PC-9 (cell line): ENCODE results near the gene NT5DC3. TPM values are rescaled to one million over a fixed set of nuclear protein-coding genes. Genes with fewer than 3 reads are reported as not detected.

ENCODE experiments used
- BruUV-seq: library from RNA; stranded (reverse); fragments of 400-500 nt; replicated peaks from 2 replicates; lab custom pipeline; 2021; lab: Mats Ljungman, UMichigan
- CTCF ChIA-PET: fragments of 300-600 bp; sonication (Branson Sonifier 250); formaldehyde crosslinking; loops from one replicate; lab custom pipeline; 2022; ENCODE audit warnings: antibody characterized with exemption; lab: Charles Lee
- POLR2A ChIA-PET: fragments of 300-600 bp; sonication (Branson Sonifier 250); formaldehyde crosslinking; loops from one replicate; lab custom pipeline; 2022; ENCODE audit warnings: antibody characterized with exemption; ENCODE audit not compliant: unreplicated experiment; lab: Charles Lee
- DNase-seq, 2 experiments: peaks; one replicate each; pipeline versions ENCODE4 v3.0.0 to v3.0.0-alpha.2; 2015 to 2022; ENCODE audit warnings: mixed read lengths in 1 of 2
- H2AFZ ChIP-seq: fragments of 200-600 bp; sonication (generic); 2 replicates; pipeline ENCODE4 v1.8.1; 2017; ENCODE audit warnings: antibody characterized with exemption
- H3F3A ChIP-seq: fragments of 200-600 bp; sonication (generic); 2 replicates; pipeline ENCODE4 v1.8.1; 2017; ENCODE audit warnings: antibody characterized with exemption, mild to moderate bottlenecking, low read depth; ENCODE audit not compliant: insufficient read depth
- H3K27ac ChIP-seq: fragments of 200-600 bp; sonication (generic); 2 replicates; pipeline ENCODE4 v1.6.1; 2016; ENCODE audit warnings: mixed run types
- H3K27me3 ChIP-seq: fragments of 200-600 bp; sonication (generic); 2 replicates; pipeline ENCODE4 v1.6.1; 2016; ENCODE audit warnings: low read depth, mixed run types; ENCODE audit not compliant: insufficient read depth
- H3K36me3 ChIP-seq: fragments of 200-600 bp; sonication (generic); 2 replicates; pipeline ENCODE4 v1.6.1; 2016; ENCODE audit warnings: low read depth, mixed run types
- H3K4me1 ChIP-seq: fragments of 200-600 bp; sonication (generic); replicated peaks from 2 replicates; pipeline ENCODE4 v1.6.1; 2016; ENCODE audit warnings: mixed run types; ENCODE audit not compliant: insufficient read depth
- H3K4me2 ChIP-seq: fragments of 200-600 bp; sonication (generic); 2 replicates; pipeline ENCODE4 v1.6.1; 2017; ENCODE audit warnings: mixed run types
- H3K4me3 ChIP-seq: fragments of 200-600 bp; sonication (generic); 2 replicates; pipeline ENCODE4 v1.6.1; 2016; ENCODE audit warnings: mixed run types
- H3K79me2 ChIP-seq: fragments of 200-600 bp; sonication (generic); 2 replicates; pipeline ENCODE4 v1.6.1; 2017; ENCODE audit warnings: low read depth, mixed run types
- H3K9me2 ChIP-seq: fragments of 200-600 bp; sonication (generic); 2 replicates; pipeline ENCODE4 v1.8.1; 2017; ENCODE audit warnings: mild to moderate bottlenecking; ENCODE audit not compliant: insufficient read depth
- H3K9me3 ChIP-seq: fragments of 200-600 bp; sonication (generic); 2 replicates; pipeline ENCODE4 v1.8.1; 2016; ENCODE audit warnings: low read depth; ENCODE audit not compliant: insufficient read depth
- H4K20me1 ChIP-seq: fragments of 200-600 bp; sonication (generic); 2 replicates; pipeline ENCODE4 v1.8.1; 2017; ENCODE audit not compliant: insufficient read depth
- EZH2 ChIP-seq: fragments of 200-600 bp; sonication (generic); IDR thresholded peaks from 2 replicates; pipeline ENCODE4 v1.8.0; 2017; ENCODE audit warnings: antibody characterized with exemption, low read depth
- intact Hi-C: fragments of 100-400 bp; cut with micrococcal nuclease; formaldehyde crosslinking; loops from one replicate; pipeline ENCODE4 v1.10.0; 2022; ENCODE audit not compliant: unreplicated experiment
- total RNA-seq: library from RNA; stranded (reverse); gene quantifications from 2 replicates; pipeline ENCODE4 v1.2.3, GENCODE V29; 2021
- TF ChIP-seq, protein P1 (sequence below): fragments of 200-600 bp; sonication (generic); conservative IDR thresholded peaks from 2 replicates; pipeline ENCODE4 v1.6.1; 2017; ENCODE audit warnings: mixed run types, antibody characterized with exemption, mild to moderate bottlenecking, moderate library complexity

Gene NT5DC3
- total RNA-seq, 1 experiment from 2014 or later = 13.2 TPM

DNA sequence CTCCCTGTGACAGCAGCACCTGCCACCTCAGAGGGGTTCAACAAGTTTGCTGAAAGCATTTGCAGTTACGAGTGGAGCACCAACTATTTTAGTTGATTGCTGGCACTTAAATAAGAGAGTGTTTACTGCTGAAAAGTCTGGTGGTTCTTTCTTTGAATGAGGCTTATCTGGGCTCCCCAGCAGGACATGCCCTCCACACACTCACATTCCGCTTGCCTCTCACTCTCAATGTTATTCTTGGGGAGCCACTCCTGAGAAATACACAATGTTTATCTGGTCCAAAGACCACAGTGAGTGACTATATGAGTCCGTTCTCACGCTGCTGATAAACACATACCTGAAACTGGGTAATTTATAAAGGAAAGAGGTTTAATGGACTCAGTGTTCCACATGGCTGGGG lies 31.9 kb downstream of the NT5DC3 start:
- H3K4me2 ChIP-seq = no peak overlapping the region
- no peak overlapping the region for H3K4me3 ChIP-seq
- ChIA-PET POLR2A (no interaction called here), CTCF (no interaction called here)
- DNase-seq = no peak
- TF ChIP-seq, protein P1, sequence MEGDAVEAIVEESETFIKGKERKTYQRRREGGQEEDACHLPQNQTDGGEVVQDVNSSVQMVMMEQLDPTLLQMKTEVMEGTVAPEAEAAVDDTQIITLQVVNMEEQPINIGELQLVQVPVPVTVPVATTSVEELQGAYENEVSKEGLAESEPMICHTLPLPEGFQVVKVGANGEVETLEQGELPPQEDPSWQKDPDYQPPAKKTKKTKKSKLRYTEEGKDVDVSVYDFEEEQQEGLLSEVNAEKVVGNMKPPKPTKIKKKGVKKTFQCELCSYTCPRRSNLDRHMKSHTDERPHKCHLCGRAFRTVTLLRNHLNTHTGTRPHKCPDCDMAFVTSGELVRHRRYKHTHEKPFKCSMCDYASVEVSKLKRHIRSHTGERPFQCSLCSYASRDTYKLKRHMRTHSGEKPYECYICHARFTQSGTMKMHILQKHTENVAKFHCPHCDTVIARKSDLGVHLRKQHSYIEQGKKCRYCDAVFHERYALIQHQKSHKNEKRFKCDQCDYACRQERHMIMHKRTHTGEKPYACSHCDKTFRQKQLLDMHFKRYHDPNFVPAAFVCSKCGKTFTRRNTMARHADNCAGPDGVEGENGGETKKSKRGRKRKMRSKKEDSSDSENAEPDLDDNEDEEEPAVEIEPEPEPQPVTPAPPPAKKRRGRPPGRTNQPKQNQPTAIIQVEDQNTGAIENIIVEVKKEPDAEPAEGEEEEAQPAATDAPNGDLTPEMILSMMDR = no peak
- TF ChIP-seq EZH2 = no peak
- no peaks in the 10 kb centered on the region for H3K27me3 ChIP-seq
- H3K36me3 ChIP-seq = peaks cover 6% of the 10 kb centered on the region; the same call in 1 of the 2 replicates
- no peaks in the 10 kb centered on the region for H4K20me1 ChIP-seq
- H3F3A ChIP-seq = peaks cover 27% of the 10 kb centered on the region
- BruUV-seq = no TSS peak
- no peaks in the 10 kb centered on the region; the same call in 1 of the 2 replicates for H3K9me3 ChIP-seq
- H3K4me1 ChIP-seq = peaks cover 38% of the 10 kb centered on the region
- H3K79me2 ChIP-seq = peaks cover 20% of the 10 kb centered on the region
- H3K27ac ChIP-seq = no peak overlapping the region
- intact Hi-C loops = no loop called here
- no peaks in the 10 kb centered on the region for H3K9me2 ChIP-seq
- H2AFZ ChIP-seq = no peak overlapping the region

DNA sequence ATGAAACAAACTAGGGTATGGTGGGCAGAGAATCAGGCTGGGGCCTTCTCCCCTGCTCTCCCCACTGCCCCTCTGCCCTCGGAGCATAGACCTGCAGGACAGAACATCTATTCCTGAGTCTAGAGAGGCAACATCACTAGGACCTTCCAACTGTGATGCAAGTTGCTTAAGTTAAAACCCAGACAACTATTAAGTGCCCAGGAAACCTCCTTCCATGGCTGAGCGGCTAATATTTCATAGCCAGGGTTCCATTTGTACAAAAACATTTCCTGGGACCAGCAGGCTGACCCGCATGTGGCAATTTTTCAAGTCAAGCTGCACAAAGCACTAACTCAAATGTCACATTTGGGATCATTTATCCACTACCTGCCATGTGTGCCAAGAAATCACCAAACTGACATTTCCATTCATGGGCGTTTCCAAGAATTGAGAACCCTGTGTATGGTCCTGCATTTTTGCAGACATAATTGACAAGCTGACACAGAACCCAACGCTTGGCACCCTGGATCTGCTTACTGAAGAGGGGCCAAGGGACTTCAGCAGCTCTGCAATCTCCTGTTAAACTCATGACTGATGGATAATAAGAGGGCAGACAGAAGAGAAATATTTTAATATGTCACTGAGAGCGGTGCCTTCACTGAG lies 32.7 kb downstream of the NT5DC3 start:
- Histone ChIP-seq H3K4me1 (peaks cover 46% of the 10 kb centered on the region), H3F3A (peaks cover 32% of the 10 kb centered on the region), H2AFZ (no peak overlapping the region), H3K9me3 (no peaks in the 10 kb centered on the region; the same call in 1 of the 2 replicates), H3K27ac (no peak overlapping the region), H3K79me2 (peaks cover 27% of the 10 kb centered on the region), H3K27me3 (no peaks in the 10 kb centered on the region), H3K9me2 (no peaks in the 10 kb centered on the region), H3K4me3 (no peak overlapping the region), H4K20me1 (no peaks in the 10 kb centered on the region), H3K4me2 (no peak overlapping the region), H3K36me3 (0 out of 2 replicates have a peak, but pooled peaks cover 5% of the 10 kb centered on the region)
- ChIA-PET CTCF (no interaction called here), POLR2A (no interaction called here)
- TF ChIP-seq, protein P1 = no peak
- TF ChIP-seq EZH2 = no peak
- DNase-seq = no peak
- BruUV-seq = no TSS peak
- intact Hi-C loops = no loop called here

- Histone ChIP-seq H2AFZ (no peak overlapping the region), H3K79me2 (peaks cover 27% of the 10 kb centered on the region), H3K4me3 (no peak overlapping the region), H3K9me2 (no peaks in the 10 kb centered on the region), H3K4me1 (peaks cover 52% of the 10 kb centered on the region), H4K20me1 (no peaks in the 10 kb centered on the region), H3K36me3 (0 out of 2 replicates have a peak, but pooled peaks cover 5% of the 10 kb centered on the region), H3K27ac (no peak overlapping the region), H3K4me2 (no peak overlapping the region), H3F3A (peaks cover 36% of the 10 kb centered on the region), H3K9me3 (no peaks in the 10 kb centered on the region; the same call in 1 of the 2 replicates), H3K27me3 (no peaks in the 10 kb centered on the region)
- DNase-seq = no peak
- ChIA-PET CTCF (no interaction called here), POLR2A (no interaction called here)
- intact Hi-C loops = no loop called here
- TF ChIP-seq EZH2 = no peak
- BruUV-seq = no TSS peak
Measured at GRCh38 chr12:103807561-103808238, 33.3 kb downstream of the NT5DC3 start.
